Gastrocnemius medialis (tissue), 4 donors: ENCODE measurements around the gene SLC6A18. TPM values are rescaled to one million over a fixed set of nuclear protein-coding genes. Genes with fewer than 3 reads are reported as not detected.

ENCODE experiments used
- ATAC-seq, 2 donors: fragments of 150-250 bp; one replicate each; pipeline ENCODE4 v1.9.1; 2016
- DNase-seq, 2 donors: peaks; one replicate each; pipeline ENCODE4 v3.0.0-alpha.2; 2019
- H3K27ac ChIP-seq, 4 donors: fragments of 200-600 bp; sonication (generic); 1 replicate in 1 of 4; 2 replicates in 3 of 4; pipeline ENCODE4 v1.5.1; 2016 to 2018; ENCODE audit warnings: mild to moderate bottlenecking in 2 of 4, moderate library complexity in 1 of 4
- H3K27me3 ChIP-seq, 3 donors: fragments of 200-600 bp; sonication (generic) in 2 of 3; 1 replicate in 1 of 3; 2 replicates in 2 of 3; pipeline versions ENCODE4 v1.5.1 to v1.6.0; 2016 to 2019; ENCODE audit warnings: mild to moderate bottlenecking in 1 of 3, moderate library complexity in 1 of 3
- H3K36me3 ChIP-seq, 2 donors: fragments of 200-600 bp; sonication (generic) in 1 of 2; one replicate each; pipeline ENCODE4 v1.5.1; 2017 to 2018
- H3K4me1 ChIP-seq, 2 donors: fragments of 200-600 bp; sonication (generic) in 1 of 2; one replicate each; pipeline ENCODE4 v1.5.1; 2016 to 2017; ENCODE audit warnings: mild to moderate bottlenecking in 2 of 2
- H3K4me3 ChIP-seq, 4 donors: fragments of 200-600 bp; sonication (generic) in 3 of 4; 1 replicate in 1 of 4; 2 replicates in 3 of 4; pipeline ENCODE4 v1.5.1; 2016 to 2019; ENCODE audit warnings: mild to moderate bottlenecking in 2 of 4
- H3K9me3 ChIP-seq, 3 donors: fragments of 200-600 bp; sonication (generic) in 2 of 3; 1 replicate in 1 of 3; 2 replicates in 2 of 3; pipeline ENCODE4 v1.5.1; 2016 to 2019
- CTCF ChIP-seq, 5 experiments: fragments of 450-650 bp in 3 of 5; fragments of 200-600 bp in 2 of 5; sonication (generic) in 2 of 5; IDR thresholded peaks in 4 of 5; conservative IDR thresholded peaks in 1 of 5; 1 replicate in 4 of 5; 2 replicates in 1 of 5; pipeline ENCODE4 v1.5.1; 2016 to 2019; ENCODE audit warnings: antibody characterized with exemption in 5 of 5, mild to moderate bottlenecking in 3 of 5, moderate library complexity in 3 of 5
- POLR2A ChIP-seq, 2 donors: fragments of 450-650 bp; IDR thresholded peaks; one replicate each; pipeline ENCODE4 v1.6.1; 2017; ENCODE audit warnings: antibody characterized with exemption in 2 of 2, mild to moderate bottlenecking in 2 of 2, moderate library complexity in 2 of 2
- in situ Hi-C, 4 donors: fragments of 200-750 bp; cut with MboI; loops; one replicate each; pipeline versions ENCODE4 v1.15.0 to v1.8.0; 2017; ENCODE audit warnings: low sequenced_read_pairs in 4 of 4
- intact Hi-C: fragments of 100-400 bp; cut with DNase I; formaldehyde crosslinking; loops from one replicate; pipeline ENCODE4 v1.15.1; 2023; ENCODE audit warnings: low total_unique reads
- total RNA-seq, 4 donors: library from RNA; depleted of rRNA; stranded (reverse); fragments of >200 nt; gene quantifications; one replicate each; pipeline versions ENCODE4 v1.1.0 to v1.2.3, GENCODE V29; 2016

The SLC6A18 gene
- total RNA-seq, 4 donors from 2014 or later: not detected

GRCh38 chr5:1207555-1207954 lies 17.6 kb upstream of the SLC6A18 start:
- no peaks in the 10 kb centered on the region for H3K4me1 ChIP-seq
- no peak for ATAC-seq
- intact Hi-C loops (no loop called here), in situ Hi-C loops (no loop called here)
- no peak for TF ChIP-seq CTCF (IDR thresholded peaks at IDR 0.05 in 4 of 5, conservative IDR thresholded peaks at IDR 0.05 in 1 of 5)
- no peak for TF ChIP-seq POLR2A (IDR thresholded peaks at IDR 0.05)
- DNase-seq: no peak
- no peaks in the 10 kb centered on the region for H3K36me3 ChIP-seq
- H3K4me3 ChIP-seq: no peak overlapping the region
- no peak overlapping the region for H3K27ac ChIP-seq
- H3K9me3 ChIP-seq: no peaks in the 10 kb centered on the region
- peaks cover 3 to 9% (median 6%) of the 10 kb centered on the region in 3 donors for H3K27me3 ChIP-seq

DNA sequence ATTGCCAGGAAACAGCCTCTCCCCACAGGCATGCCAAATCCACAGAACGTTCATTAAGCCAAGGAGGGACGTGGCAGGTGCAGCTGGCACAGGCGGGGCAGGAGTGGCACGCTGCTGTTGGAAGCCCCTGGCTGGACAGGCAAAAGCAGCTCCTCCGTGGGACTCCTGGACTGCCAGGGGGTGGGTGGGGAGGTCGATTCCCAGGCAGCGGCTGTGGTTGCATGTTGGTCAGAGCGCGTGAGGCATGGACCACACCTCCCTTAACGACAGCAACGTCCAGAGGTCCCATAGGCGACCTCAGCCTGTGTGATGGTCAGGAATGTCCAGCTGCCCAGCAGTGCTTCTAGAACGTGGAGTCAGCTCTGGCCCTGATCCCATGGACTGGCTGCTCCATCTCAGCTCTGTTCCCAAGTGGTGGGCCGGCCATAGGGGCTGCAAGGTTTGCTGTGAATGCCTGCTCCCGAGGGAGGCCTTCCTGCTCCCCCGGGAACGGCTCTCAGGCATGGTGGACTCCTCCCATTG lies 16.9 kb upstream of the SLC6A18 start:
- in situ Hi-C loops: no loop called here
- no peaks in the 10 kb centered on the region for H3K4me1 ChIP-seq
- H3K4me3 ChIP-seq: no peak overlapping the region
- intact Hi-C loops: no loop called here
- no peaks in the 10 kb centered on the region for H3K9me3 ChIP-seq
- ATAC-seq (no peak), DNase-seq (no peak)
- no peak for TF ChIP-seq CTCF (IDR thresholded peaks at IDR 0.05 in 4 of 5, conservative IDR thresholded peaks at IDR 0.05 in 1 of 5)
- H3K27ac ChIP-seq: no peak overlapping the region
- H3K36me3 ChIP-seq: no peaks in the 10 kb centered on the region
- H3K27me3 ChIP-seq: peaks cover 3 to 9% (median 6%) of the 10 kb centered on the region in 3 donors

DNA sequence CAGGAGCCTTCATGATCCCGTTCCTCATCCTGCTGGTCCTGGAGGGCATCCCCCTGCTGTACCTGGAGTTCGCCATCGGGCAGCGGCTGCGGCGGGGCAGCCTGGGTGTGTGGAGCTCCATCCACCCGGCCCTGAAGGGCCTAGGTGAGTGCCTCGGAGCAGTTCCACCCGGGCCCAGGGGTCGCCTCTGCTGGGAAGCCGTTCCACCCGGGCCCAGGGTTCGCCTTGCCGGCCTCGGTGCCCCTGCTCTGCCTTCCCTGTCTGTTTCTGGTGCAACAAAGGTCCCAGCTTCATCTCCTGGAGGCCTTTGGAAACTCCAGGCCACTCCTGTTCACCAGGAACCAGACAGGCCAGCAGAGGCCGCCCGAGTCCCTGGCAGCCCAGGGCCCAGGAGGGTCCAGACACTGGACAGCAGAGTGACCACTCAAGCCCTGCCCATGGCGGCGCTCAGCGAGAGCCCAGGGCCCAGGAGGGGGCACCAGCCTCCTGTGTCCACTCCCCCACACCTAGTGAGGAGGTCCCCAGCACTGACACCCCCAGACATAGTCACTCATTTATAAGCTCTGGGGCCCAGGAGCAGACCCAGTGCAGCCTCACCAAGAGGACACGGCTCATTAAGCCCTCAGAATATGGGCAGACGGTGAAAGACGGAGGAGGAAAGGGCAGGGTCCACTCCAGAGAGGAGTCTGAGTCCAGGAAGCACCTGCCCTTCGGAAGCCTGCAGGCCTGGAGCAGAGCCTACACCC lies 16.3 kb upstream of the SLC6A18 start:
- ATAC-seq: no peak
- H3K36me3 ChIP-seq: no peaks in the 10 kb centered on the region
- TF ChIP-seq CTCF (IDR thresholded peaks at IDR 0.05 in 4 of 5, conservative IDR thresholded peaks at IDR 0.05 in 1 of 5): no peak
- TF ChIP-seq POLR2A (IDR thresholded peaks at IDR 0.05): no peak
- no peaks in the 10 kb centered on the region for H3K4me1 ChIP-seq
- intact Hi-C loops: no loop called here
- H3K4me3 ChIP-seq: no peak overlapping the region
- in situ Hi-C loops: no loop called here
- H3K27me3 ChIP-seq: peaks cover 3 to 9% (median 6%) of the 10 kb centered on the region in 3 donors
- no peaks in the 10 kb centered on the region for H3K9me3 ChIP-seq
- no peak overlapping the region for H3K27ac ChIP-seq
- DNase-seq: no peak

DNA sequence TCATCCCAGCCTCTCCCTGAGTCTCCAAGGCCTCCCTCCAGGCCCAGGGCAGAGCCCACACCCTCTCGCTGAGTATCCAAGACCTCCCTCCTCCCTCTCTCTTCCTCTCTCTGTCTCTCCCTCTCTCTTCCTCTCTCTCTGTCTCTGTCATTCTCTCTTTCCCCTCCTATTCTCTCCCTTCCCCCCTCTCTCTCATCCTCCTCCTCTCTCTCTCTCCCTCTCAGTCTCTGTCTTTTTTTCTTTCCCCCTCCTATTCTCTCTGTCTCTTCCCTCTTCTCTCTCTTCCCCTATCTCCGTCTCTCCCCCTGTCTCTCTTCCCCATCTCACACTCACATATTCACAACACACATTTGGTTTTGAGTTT lies 15.7 kb upstream of the SLC6A18 start:
- Histone ChIP-seq H3K27ac (no peak overlapping the region), H3K4me3 (no peak overlapping the region), H3K36me3 (no peaks in the 10 kb centered on the region), H3K9me3 (no peaks in the 10 kb centered on the region), H3K4me1 (no peaks in the 10 kb centered on the region), H3K27me3 (peaks cover 3 to 6% (median 6%) of the 10 kb centered on the region in 3 donors)
- DNase-seq (no peak), ATAC-seq (no peak)
- TF ChIP-seq CTCF (IDR thresholded peaks at IDR 0.05 in 4 of 5, conservative IDR thresholded peaks at IDR 0.05 in 1 of 5) (no peak), POLR2A (IDR thresholded peaks at IDR 0.05) (no peak)
- intact Hi-C loops: no loop called here
- in situ Hi-C loops: no loop called here
